ENCODE results near the gene OR5K1. TPM values are rescaled to one million over a fixed set of nuclear protein-coding genes. Genes with fewer than 3 reads are reported as not detected.

The OR5K1 gene
- total and polyA plus RNA-seq, 2 of the 8 experiments (the other 6 are each of a cell fraction or from before 2014, with no cell fraction given): not detected

DNA sequence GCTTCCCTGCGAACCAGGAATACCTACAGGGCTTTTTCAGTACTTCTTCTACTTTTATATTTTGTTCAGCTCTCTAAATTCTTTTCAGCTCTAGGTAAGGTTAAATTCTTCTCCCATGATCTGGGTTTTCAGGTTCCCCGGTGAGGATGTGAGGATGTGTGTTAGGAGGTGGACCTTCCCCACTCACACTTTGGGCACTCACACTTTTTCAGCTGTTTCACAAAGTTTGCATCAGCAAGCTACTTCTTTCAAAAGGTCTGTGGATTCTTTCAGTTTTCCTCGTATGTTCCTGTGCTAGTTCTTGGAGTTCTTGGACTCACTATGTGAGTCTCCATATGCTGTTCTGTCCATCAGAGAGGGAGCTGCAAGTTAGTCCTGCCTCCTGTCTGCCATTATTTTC lies 20.6 kb downstream of the OR5K1 start (continued):
- no peak for TF ChIP-seq KDM4A (IDR thresholded peaks at IDR 0.05; ENCODE audit: low read depth, low read length, severe bottlenecking)

Measured in H1 (cell line).